Measurements from ENCODE around the gene SLC4A5. TPM values are rescaled to one million over a fixed set of nuclear protein-coding genes. Genes with fewer than 3 reads are reported as not detected.
A peak's percentile ranks its signal among the peaks of the same experiment; 100 is the strongest.

Gene SLC4A5
- polyA plus RNA-seq, 1 donor = 1.5 TPM

DNA sequence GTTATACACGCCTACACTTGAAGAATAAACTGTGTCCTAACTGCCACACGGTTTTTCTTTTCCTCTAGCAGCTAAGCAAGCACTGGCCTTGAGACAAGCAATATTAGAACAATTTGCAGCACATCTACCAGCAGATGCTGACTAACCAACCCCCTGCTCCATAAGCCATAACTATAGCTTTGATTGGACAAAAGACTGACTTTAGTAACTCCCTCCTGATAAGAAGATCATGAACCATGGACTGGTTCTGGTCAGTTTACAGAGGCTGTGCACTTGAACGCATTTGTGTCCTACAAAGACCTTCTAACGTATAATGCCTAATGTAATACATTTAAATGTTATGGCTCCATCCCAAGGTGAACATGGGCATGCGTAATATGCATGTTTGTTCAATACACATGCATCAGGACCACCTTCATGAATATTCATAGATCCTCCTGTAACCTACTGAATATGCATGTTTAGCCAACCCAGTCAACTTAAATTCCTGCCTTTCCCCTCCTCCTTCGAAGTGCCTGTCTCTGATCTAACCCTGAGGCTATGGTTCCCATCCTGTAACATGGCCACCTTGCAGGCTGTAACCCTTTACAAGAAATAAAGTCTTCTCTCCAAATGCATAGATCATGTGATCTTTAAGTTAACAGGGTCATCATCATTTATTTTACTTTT lies 26.5 kb downstream of the SLC4A5 start:
- WGBS (ENCODE audit: insufficient coverage, low lambda C conversion rate) = 34% methylated on average over 3 of the region's 6 CpGs
- Histone ChIP-seq H3K4me3 (ENCODE audit: low read length) (no peak overlapping the region), H3K27ac (ENCODE audit: low read length) (no peak overlapping the region), H3K4me1 (ENCODE audit: control insufficient read depth, insufficient read depth, low read length) (no peaks in the 10 kb centered on the region), H3K27me3 (ENCODE audit: control insufficient read depth, insufficient read depth, low read length) (no peaks in the 10 kb centered on the region), H3K36me3 (ENCODE audit: control insufficient read depth, insufficient read depth, low read length) (no peaks in the 10 kb centered on the region), H3K9me3 (ENCODE audit: control insufficient read depth, low read depth, low read length) (no peaks in the 10 kb centered on the region)
- DNase-seq = peak in 1 of 2 donors; percentile 33

DNA sequence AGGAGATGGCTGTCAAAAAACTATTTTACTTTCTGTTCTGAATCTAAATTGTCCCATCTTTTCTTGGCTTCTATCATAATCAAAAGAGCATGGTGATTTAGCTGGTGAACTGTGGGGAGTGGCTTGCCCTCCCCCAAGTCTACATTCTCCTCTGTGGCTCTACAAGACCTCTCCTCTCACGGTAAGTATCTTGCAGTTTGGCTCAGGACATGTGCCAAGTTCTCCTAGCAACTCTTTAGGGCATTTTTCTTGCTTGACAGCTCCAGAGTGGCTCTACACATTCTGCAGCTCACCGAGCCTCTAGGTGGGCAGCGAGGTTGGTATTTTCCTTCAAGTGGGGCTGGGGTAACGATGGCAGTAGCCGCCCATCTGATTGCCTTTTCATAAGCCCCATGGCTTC lies 29.1 kb downstream of the SLC4A5 start:
- no peaks in the 10 kb centered on the region for H3K9me3 ChIP-seq (ENCODE audit: control insufficient read depth, low read depth, low read length)
- H3K36me3 ChIP-seq (ENCODE audit: control insufficient read depth, insufficient read depth, low read length) = no peaks in the 10 kb centered on the region
- no peak for DNase-seq
- H3K4me1 ChIP-seq (ENCODE audit: control insufficient read depth, insufficient read depth, low read length) = no peaks in the 10 kb centered on the region
- WGBS (ENCODE audit: insufficient coverage, low lambda C conversion rate) = no CpG with 5 or more reads among the region's 5 CpGs
- H3K27ac ChIP-seq (ENCODE audit: low read length) = no peak overlapping the region
- no peak overlapping the region for H3K4me3 ChIP-seq (ENCODE audit: low read length)
- H3K27me3 ChIP-seq (ENCODE audit: control insufficient read depth, insufficient read depth, low read length) = no peaks in the 10 kb centered on the region

DNA sequence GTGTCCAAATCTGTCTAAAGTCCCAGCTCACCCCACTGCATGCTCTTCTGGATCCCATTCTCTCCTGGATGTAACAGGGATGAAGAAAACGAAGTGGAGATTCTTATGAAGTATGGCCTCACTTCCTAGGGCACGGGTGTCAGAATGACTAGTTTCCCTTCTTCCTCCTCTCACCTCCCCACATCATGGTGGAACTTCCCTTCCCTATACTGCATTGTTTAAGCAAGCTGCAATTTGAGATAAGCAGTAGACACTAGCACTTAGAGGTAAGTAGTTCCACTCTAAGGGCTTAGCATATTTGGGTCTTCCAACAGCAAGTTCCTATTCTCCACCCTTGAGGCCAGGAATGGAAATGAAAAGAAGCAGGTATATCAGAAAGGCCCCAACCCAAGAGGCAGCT lies 29.7 kb downstream of the SLC4A5 start:
- H3K9me3 ChIP-seq (ENCODE audit: control insufficient read depth, low read depth, low read length) = no peaks in the 10 kb centered on the region
- no peak overlapping the region for H3K27ac ChIP-seq (ENCODE audit: low read length)
- no peaks in the 10 kb centered on the region for H3K27me3 ChIP-seq (ENCODE audit: control insufficient read depth, insufficient read depth, low read length)
- H3K4me3 ChIP-seq (ENCODE audit: low read length) = no peak overlapping the region
- WGBS (ENCODE audit: insufficient coverage, low lambda C conversion rate) = no CpG with 5 or more reads among the region's 2 CpGs
- no peak for DNase-seq
- no peaks in the 10 kb centered on the region for H3K4me1 ChIP-seq (ENCODE audit: control insufficient read depth, insufficient read depth, low read length)
- H3K36me3 ChIP-seq (ENCODE audit: control insufficient read depth, insufficient read depth, low read length) = no peaks in the 10 kb centered on the region

DNA sequence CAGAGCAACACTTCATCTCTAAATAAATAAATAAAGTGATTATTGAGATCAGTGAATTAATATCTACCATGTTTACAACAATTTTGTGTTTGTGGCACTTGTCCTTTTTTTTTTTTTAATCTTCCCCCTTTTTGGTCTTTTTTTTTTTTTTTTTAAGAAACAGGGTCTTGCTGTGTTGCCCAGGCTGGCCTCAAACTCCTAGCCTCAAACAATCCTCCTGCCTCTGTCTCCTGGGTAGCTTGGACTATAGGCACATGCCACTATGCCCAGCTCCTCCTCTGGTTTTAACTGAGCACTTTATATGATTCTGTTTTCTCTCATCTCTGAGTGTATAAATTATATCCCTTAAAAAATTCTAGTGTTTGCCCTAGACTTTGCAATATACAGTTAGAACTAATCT lies 30.3 kb downstream of the SLC4A5 start:
- Histone ChIP-seq H3K36me3 (ENCODE audit: control insufficient read depth, insufficient read depth, low read length) (no peaks in the 10 kb centered on the region), H3K9me3 (ENCODE audit: control insufficient read depth, low read depth, low read length) (no peaks in the 10 kb centered on the region), H3K4me3 (ENCODE audit: low read length) (no peak overlapping the region), H3K27ac (ENCODE audit: low read length) (no peak overlapping the region), H3K27me3 (ENCODE audit: control insufficient read depth, insufficient read depth, low read length) (no peaks in the 10 kb centered on the region), H3K4me1 (ENCODE audit: control insufficient read depth, insufficient read depth, low read length) (no peaks in the 10 kb centered on the region)
- DNase-seq = no peak

DNA sequence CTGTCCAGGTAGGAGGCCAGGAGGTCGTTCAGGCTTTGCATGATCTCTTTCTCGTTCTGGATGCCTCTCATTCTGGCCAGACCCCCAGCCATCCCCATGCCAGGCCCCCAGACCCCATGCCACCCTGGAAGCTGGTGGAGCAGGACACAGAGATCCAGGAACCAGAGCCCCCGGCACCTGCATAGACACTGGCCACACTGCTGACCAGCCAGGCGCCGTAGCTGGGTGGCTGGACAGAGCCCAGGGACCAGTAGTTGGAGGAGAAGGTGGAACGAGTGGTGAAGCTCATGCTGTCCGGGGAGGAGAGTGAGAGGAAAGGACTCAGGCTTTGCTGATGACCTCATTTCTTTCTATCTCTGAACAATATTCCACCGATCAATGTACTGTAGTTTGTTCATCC lies 35.5 kb downstream of the SLC4A5 start:
- H3K9me3 ChIP-seq (ENCODE audit: control insufficient read depth, low read depth, low read length) = no peaks in the 10 kb centered on the region
- no peak overlapping the region for H3K4me3 ChIP-seq (ENCODE audit: low read length)
- H3K27ac ChIP-seq (ENCODE audit: low read length) = no peak overlapping the region
- WGBS (ENCODE audit: insufficient coverage, low lambda C conversion rate) = no CpG with 5 or more reads among the region's 8 CpGs
- DNase-seq = no peak
- H3K27me3 ChIP-seq (ENCODE audit: control insufficient read depth, insufficient read depth, low read length) = no peaks in the 10 kb centered on the region
- no peaks in the 10 kb centered on the region for H3K4me1 ChIP-seq (ENCODE audit: control insufficient read depth, insufficient read depth, low read length)
- no peaks in the 10 kb centered on the region for H3K36me3 ChIP-seq (ENCODE audit: control insufficient read depth, insufficient read depth, low read length)

DNA sequence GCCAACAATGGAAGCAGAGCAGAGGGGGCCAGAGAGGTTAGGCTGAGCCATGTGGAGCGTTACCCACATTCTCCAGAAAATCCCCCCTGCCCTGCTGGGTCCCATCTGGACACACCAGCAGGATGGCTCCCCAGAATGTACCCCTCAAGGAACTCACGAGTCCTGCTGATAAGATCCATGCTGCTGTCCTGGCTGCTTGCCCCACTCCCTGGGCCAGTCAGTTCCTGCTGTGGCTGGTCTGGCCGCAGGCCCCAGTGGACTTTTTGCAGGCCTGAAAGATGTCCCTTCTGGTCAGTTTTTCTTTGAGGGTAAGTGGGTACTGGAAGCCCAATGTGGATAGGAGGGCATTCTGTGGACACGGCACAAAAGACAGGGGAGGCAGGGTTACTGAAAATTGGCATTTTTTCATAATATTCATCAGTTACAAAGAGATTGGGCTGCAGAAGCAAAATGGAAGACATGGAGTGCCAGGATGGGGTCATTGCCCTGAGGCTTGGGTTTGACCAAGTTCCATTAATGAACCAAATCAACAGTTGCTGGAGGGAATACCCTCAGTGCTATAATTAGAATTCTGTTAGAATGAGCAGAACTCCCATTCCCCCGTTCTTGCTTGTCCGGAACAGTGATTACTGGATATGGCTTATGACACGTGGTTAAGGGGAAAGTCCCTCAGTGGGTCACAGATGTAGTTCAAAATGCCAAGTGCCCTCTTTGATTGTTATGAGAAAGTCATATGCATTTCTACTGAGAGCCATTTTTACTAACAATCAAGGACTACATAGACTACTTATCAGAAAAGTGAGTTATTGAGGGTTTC lies 38.7 kb downstream of the SLC4A5 start:
- no peak overlapping the region for H3K27ac ChIP-seq (ENCODE audit: low read length)
- no CpG with 5 or more reads among the region's 7 CpGs for WGBS (ENCODE audit: insufficient coverage, low lambda C conversion rate)
- H3K9me3 ChIP-seq (ENCODE audit: control insufficient read depth, low read depth, low read length) = no peaks in the 10 kb centered on the region
- no peaks in the 10 kb centered on the region for H3K4me1 ChIP-seq (ENCODE audit: control insufficient read depth, insufficient read depth, low read length)
- no peaks in the 10 kb centered on the region for H3K27me3 ChIP-seq (ENCODE audit: control insufficient read depth, insufficient read depth, low read length)
- no peaks in the 10 kb centered on the region for H3K36me3 ChIP-seq (ENCODE audit: control insufficient read depth, insufficient read depth, low read length)
- no peak for DNase-seq
- no peak overlapping the region for H3K4me3 ChIP-seq (ENCODE audit: low read length)

DNA sequence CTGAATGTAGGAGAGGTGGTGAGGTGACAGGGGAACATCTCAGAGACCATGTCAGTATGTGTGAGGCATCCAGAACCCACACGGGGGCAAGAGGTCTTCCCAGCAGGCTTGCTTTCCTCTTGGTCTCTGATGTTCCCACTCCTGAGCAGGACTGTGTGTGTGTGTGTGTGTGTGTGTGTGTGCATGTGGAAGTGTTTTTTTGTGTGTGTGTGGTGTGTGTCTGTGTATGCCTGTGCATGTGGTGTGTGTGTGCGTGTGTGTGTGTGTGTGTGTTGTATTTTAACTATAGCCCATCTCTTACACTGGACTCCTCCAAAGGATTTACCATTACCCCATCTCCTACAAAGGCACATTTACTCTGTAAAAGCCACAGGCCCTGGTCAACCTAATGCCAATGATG lies 40.4 kb downstream of the SLC4A5 start:
- Histone ChIP-seq H3K4me1 (ENCODE audit: control insufficient read depth, insufficient read depth, low read length) (no peaks in the 10 kb centered on the region), H3K27ac (ENCODE audit: low read length) (no peak overlapping the region), H3K27me3 (ENCODE audit: control insufficient read depth, insufficient read depth, low read length) (no peaks in the 10 kb centered on the region), H3K36me3 (ENCODE audit: control insufficient read depth, insufficient read depth, low read length) (no peaks in the 10 kb centered on the region), H3K9me3 (ENCODE audit: control insufficient read depth, low read depth, low read length) (no peaks in the 10 kb centered on the region), H3K4me3 (ENCODE audit: low read length) (no peak overlapping the region)
- no peak for DNase-seq
- no CpG with 5 or more reads among the region's 2 CpGs for WGBS (ENCODE audit: insufficient coverage, low lambda C conversion rate)

DNA sequence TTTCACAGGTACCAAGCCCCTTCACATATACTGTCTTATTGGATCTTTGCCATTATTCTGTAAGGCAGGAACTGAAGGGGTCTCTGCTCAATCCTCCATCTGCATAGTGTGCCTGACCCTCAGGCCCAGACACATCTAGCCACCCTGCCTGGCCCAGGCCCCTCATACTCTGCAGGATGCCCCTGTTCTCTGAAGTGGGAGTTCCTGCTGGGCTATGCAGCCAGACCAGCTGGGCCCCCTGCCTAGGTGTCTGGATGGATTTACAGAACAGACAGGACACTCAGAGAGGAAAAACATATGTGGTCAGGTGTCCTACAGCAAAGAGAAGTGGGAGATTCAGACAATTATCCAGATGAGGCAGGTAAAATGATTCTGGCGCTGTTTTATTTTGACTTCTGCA lies 42.0 kb downstream of the SLC4A5 start:
- Histone ChIP-seq H3K4me1 (ENCODE audit: control insufficient read depth, insufficient read depth, low read length) (no peaks in the 10 kb centered on the region), H3K27me3 (ENCODE audit: control insufficient read depth, insufficient read depth, low read length) (no peaks in the 10 kb centered on the region), H3K4me3 (ENCODE audit: low read length) (no peak overlapping the region), H3K36me3 (ENCODE audit: control insufficient read depth, insufficient read depth, low read length) (no peaks in the 10 kb centered on the region), H3K27ac (ENCODE audit: low read length) (no peak overlapping the region), H3K9me3 (ENCODE audit: control insufficient read depth, low read depth, low read length) (no peaks in the 10 kb centered on the region)
- no CpG with 5 or more reads among the region's 1 CpG for WGBS (ENCODE audit: insufficient coverage, low lambda C conversion rate)
- no peak for DNase-seq

DNA sequence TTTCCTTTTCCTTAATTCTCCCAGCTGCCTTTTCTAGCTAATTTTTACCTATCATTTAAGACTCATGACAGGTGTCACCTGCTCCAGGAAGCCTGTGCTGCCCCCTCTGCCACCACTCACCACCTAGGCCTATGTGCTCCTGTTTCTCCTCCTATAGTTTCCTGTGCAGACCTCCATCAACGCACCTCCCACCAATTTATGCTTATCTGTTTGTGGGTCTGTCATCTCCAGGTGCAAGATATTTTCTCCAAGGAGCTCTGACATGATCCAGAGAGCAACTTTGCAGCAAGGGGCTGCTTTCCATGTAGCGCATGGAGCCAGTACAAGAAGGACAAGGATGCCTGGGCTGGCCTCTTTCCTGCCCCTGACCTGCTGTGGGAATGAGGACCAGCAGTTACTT lies 42.7 kb downstream of the SLC4A5 start:
- Histone ChIP-seq H3K9me3 (ENCODE audit: control insufficient read depth, low read depth, low read length) (no peaks in the 10 kb centered on the region), H3K36me3 (ENCODE audit: control insufficient read depth, insufficient read depth, low read length) (no peaks in the 10 kb centered on the region)

DNA sequence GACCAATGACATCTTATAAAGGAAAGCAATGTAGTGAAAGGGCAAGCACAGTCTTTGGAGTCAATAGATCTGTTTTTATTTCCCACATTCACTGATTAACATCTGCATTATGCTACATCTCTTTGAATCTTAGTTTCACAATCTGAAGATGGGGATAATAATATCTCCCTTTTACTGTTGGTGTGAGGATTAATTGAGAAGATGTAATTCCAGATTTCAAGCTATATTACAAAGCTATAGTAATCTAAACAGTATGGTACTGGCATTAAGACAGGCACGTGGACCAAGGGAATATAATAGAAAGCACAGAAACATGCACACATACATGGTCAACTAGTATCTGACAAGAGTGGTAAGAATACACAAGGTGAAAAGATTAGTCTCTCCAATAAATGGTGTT lies 45.3 kb downstream of the SLC4A5 start:
- DNase-seq = no peak
- Histone ChIP-seq H3K36me3 (ENCODE audit: control insufficient read depth, insufficient read depth, low read length) (no peaks in the 10 kb centered on the region), H3K4me3 (ENCODE audit: low read length) (no peak overlapping the region), H3K27ac (ENCODE audit: low read length) (no peak overlapping the region), H3K4me1 (ENCODE audit: control insufficient read depth, insufficient read depth, low read length) (peaks cover 12% of the 10 kb centered on the region), H3K27me3 (ENCODE audit: control insufficient read depth, insufficient read depth, low read length) (no peaks in the 10 kb centered on the region), H3K9me3 (ENCODE audit: control insufficient read depth, low read depth, low read length) (no peaks in the 10 kb centered on the region)
- WGBS (ENCODE audit: insufficient coverage, low lambda C conversion rate) = no CpG with 5 or more reads among the region's 1 CpG

More for the DNA sequence above, 42.7 kb downstream of the SLC4A5 start:
- Histone ChIP-seq H3K4me1 (ENCODE audit: control insufficient read depth, insufficient read depth, low read length) (no peaks in the 10 kb centered on the region), H3K4me3 (ENCODE audit: low read length) (no peak overlapping the region), H3K27ac (ENCODE audit: low read length) (no peak overlapping the region), H3K27me3 (ENCODE audit: control insufficient read depth, insufficient read depth, low read length) (no peaks in the 10 kb centered on the region)
- WGBS (ENCODE audit: insufficient coverage, low lambda C conversion rate) = no CpG with 5 or more reads among the region's 2 CpGs
- DNase-seq = no peak

DNA sequence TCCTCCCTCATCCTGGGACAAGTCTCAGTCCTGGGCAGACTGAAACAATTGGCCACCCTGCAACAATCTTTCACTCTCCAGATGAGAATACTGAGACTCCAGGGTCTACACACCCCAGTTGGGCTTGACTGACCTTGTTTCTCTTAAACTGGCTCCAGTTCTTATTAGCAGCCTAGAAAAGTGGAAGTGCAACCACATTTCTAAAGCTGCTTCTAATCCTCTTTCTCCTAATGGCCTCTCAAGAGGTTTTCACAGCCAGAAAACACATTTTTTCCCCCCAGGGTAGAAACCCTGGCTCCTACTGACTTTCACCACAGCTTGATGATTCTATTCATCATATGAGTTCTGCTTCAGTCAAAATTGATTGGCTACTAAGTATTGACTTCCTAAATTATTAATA lies 45.8 kb downstream of the SLC4A5 start:
- Histone ChIP-seq H3K27me3 (ENCODE audit: control insufficient read depth, insufficient read depth, low read length) (no peaks in the 10 kb centered on the region), H3K27ac (ENCODE audit: low read length) (no peak overlapping the region), H3K4me1 (ENCODE audit: control insufficient read depth, insufficient read depth, low read length) (peaks cover 17% of the 10 kb centered on the region), H3K36me3 (ENCODE audit: control insufficient read depth, insufficient read depth, low read length) (no peaks in the 10 kb centered on the region), H3K9me3 (ENCODE audit: control insufficient read depth, low read depth, low read length) (no peaks in the 10 kb centered on the region), H3K4me3 (ENCODE audit: low read length) (no peak overlapping the region)
- no peak for DNase-seq
